GM21526 (cell line): ENCODE results near the gene POP7.

ENCODE experiments used
- ATAC-seq: cut with Tn5 transposase; IDR thresholded peaks from one replicate; pipeline ENCODE4 v1.9.1; 2021; ENCODE audit warnings: moderate library complexity; ENCODE audit not compliant: unreplicated experiment, low FRiP score

Gene POP7

DNA sequence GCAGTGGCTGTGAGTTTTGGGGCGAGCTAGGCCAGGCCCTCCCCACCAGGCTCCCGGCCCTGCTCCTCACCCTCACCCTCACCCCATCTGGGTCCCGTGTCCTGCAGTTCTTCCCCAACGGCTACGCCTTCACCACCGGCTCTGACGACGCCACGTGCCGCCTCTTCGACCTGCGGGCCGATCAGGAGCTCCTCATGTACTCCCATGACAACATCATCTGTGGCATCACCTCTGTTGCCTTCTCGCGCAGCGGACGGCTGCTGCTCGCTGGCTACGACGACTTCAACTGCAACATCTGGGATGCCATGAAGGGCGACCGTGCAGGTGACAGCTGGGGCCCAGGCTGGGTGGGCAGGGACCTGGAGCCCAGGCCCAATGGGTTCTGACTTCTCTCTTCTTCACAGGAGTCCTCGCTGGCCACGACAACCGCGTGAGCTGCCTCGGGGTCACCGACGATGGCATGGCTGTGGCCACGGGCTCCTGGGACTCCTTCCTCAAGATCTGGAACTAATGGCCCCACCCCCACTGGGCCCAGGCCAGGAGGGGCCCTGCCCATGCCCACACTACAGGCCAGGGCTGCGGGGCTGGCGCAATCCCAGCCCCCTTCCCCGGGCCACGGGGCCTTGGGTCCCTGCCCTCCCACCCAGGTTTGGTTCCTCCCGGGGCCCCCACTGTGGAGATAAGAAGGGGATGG lies 27.5 kb upstream of the POP7 start:
- no peak for ATAC-seq

DNA sequence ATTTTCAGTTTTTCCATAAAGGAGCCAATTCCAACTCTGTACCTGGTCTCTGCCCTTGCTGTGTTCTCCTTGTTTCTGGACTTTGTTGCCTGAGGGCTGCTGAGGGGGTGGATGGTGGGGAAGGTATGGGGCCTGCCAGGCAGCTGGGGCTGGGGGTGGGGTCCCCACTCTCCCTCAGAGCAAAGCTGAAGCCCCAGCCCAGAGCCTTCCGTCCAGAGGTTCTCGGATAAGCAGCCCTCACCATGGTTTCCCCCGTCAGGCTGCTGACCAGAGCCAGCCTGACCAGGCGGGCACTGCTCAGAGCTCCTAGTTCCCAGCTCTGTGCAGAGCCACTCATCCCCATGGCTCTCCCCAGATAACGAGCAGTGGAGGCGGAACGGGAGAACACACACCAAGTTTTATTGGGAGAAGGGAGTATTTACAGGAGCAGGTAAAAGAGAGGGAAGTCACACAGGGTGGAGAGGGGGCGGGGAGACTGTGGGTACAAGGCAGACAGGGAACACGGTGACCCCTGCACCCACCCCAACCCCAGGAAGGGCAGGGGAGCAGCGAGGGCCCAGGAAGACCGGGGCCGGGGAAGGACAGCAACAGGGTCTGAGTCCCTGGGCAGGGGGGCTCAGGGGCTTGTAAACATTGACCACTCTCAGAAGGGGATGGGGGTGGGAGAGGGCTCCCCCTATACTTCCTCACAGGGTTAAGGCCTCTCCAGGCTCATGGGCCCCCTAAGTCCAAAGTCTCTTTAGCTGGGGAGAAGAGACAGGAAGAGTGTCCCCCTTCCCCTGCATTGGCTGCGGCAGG lies 26.6 kb upstream of the POP7 start:
- no peak for ATAC-seq

DNA sequence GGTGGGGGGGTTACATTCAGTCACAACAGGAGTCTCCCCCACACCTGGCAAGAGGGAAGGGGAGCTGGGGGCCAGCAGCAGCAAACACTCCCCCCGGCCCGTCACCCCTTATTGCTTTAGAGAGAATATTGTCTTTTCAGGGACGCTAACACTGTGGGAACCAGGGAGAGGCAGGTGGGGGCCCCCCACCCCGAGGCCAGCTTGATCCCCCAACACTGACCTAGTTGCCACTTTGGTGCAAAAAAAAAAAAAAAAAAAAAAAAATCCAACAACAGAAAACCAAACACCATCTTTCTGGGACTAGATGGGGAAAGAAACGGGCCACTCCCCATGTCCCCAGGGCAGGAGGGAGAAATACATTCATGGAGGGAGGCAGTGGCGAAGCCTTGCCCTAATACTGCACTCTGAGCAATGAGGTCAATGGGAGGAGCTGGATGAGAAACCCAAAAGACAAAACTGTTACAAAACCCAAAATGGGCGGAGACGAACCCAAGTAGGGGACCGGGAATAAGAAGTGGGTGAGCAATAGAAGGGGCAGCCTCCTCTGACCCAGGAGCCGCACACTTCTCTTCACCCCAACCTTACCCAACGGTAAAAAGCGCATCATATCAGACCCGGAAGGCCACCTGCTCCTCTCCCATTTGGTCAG lies 25.9 kb upstream of the POP7 start:
- no peak for ATAC-seq

DNA sequence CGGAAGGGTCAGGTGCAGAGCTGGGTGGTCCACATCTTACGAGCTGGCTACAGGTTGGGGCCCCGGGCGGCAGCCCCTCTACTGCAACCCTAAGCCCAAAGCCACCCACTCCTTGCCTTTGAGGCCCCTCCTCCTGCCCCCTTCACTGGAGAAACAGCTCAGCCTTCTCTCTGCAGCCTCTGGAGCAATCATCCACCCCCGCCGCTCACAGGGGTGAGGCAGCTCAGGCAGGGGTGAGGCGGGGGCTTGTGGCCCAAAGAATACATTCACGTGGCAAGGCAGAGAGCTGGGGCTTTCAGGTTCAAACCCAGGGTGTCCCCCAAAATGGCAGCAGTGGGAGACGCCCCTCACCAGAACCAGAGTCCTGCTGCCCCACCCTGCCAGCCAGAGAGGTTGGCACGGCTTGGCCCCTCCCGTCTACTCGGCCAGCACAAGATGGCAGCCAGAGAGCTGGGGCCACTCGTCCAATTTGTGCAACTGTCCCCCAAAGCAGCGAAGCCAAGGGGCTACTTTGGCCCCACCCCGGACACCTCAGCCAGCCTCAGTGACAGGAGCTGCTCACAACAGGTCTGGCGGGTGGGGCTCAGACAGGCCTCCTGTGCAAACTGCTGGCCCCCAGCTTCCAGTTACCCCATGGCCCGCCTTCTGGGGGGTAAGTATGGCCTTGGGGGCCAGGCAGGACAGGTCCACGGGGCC lies 25.2 kb upstream of the POP7 start:
- no peak for ATAC-seq

DNA sequence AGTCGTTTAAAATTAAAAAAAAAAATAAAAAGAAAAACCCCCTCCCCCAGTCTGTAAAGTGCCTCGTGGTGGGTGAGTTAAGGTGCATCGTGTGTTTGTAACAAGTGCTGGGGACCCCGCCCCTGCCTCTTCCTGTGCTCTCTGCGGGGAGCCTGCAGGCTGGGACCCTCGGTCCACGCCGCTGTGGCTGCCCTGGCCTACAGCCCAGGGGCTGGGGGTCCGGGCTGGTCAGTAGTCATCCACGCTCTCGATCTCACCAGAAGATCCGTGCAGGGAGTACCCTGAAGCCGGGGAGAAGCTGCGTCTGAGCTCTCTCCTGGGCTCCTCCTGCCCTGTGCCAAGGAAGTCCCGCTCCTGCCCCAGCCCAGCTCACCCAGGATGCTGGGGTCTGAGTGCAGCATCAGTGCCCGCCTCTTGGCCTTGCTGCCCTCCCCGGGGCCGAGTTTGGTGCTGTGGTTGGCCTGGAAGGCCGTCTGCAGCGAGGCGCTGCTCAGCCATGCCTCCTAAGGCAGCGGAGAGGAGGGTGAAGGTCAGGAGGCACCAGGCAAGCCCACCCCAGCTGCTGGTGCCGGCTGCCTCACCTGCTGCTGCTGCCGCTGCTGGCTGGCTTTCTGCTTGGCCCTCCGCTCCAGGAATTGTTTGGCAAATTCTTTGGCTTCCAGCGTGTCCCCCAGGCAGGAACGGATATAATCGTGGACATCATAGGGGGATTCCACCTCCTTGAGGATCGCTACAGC lies 24.3 kb upstream of the POP7 start:
- no peak for ATAC-seq

DNA sequence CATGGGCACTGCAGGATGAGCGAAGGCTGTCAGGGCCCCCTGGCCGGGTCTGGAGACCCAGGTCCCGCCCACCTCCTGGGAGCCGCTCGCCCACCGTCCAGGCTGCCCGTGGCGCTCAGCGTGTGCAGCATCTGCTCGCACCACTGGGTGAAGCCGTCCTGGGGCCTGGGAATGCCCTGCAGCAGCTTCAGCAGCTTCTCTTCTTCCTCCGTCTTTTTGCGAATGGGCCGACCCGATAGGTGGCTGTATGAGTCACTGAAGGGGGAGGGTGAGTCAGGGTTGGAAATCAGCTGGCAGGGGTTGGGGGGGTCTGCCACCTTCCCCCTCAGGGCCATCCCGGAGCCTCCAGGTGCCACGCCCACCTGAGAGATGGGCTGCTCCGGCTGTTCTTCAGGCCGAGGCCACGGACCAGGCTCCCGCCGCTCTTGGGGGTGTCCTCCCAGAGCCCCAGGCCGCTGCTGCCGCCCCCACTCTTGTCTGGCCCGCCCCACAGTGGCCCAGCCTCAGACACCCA lies 23.6 kb upstream of the POP7 start:
- no peak for ATAC-seq

DNA sequence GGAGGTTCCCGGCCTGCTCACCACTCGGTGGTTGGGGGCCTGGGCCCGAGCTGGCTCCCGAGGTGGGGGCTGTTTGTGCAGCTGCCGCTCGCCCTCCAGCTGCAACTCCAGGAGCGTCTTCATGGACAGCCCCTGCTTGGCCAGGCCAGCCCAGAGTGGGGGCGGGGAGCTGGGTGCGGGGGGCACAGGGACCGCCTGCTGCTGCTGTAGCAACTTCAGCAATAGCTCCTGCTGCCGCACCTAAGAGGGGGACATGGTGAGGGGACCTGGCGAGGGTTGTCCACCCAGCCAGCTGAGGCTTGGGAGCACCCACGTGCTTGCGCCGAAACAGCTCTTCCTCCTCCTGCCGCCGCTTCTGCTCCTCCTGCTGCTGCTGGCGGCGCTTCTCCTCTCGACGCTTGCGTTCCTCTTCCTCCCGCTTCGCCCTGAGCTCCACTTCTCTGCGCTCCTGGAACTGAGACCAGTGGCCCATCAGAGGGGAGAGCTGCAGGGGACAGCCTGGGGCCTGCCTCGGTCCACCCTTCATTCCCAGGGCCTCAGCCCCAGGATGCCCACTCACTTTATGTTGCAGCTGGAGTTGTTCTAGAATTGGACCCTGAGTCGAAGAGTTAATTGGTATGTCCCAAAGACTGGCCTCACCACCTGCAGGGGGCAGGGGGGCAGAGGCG lies 22.8 kb upstream of the POP7 start:
- ATAC-seq: no peak

DNA sequence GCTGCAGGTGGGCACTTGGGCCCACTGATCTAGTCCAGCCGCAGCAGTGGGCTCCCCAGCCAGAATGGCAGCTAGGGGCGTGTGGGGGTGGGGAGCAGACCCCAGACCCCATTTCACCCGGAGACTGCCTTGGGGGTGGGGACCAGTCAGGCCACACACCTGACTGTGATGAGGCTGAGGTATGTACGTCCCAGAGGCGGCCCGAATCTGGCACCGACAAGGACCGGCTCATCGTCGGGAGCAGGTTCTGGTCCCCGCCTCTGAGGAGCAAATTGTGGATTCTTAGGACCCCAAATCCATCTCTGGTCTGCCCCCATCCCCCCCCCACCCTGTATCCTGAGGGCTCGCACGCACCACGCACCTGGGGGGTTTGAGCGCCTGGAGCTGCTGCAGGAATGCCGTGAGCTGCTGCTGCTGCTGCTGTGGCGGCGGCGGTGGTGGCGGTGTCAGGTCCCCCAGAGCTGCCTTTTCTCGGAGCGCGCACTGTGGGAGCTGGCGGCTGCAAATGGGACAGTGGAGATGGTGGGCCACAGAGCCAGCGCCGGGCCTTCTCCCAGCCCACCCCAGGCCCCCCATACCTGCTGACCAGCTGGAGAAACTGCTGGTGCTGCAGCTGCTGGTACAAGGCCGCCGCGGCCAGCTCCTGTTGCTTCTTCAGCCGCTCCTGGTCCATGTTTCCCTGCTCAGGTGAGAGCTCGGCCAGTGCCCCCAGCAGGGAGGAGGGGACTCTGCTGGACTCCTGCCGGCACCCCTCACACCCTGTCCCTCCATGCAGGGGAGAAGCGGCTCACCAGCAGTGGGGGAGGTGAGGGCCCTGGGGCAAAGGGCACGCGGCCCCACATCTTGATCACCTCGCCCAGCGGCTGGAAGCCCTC lies 22.0 kb upstream of the POP7 start:
- ATAC-seq: no peak

DNA sequence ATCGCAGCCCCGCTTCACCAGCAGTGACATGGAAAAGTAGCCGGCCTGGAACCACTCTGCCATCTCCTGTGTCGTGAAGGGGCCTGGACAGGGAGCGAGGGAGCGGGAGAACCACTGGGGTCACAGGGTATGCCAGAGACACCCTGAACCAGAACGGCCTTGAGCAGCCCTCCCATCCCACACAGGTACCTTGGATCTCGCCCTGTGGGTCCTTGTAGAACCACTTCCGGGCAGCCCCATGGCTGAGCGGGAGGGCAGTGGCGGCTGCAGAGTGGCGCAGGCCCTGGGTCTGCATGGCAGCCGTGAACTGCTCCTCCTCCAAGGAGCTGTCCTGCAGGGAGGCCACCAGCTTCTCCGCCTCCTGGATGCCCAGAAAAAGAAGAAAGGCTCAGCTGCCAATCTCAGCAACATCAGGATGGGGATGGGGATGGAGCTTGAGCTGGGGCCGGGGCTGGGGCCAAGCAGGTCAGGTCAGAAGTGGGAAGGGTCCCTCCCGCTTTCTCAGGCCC lies 21.3 kb upstream of the POP7 start:
- ATAC-seq: no peak

DNA sequence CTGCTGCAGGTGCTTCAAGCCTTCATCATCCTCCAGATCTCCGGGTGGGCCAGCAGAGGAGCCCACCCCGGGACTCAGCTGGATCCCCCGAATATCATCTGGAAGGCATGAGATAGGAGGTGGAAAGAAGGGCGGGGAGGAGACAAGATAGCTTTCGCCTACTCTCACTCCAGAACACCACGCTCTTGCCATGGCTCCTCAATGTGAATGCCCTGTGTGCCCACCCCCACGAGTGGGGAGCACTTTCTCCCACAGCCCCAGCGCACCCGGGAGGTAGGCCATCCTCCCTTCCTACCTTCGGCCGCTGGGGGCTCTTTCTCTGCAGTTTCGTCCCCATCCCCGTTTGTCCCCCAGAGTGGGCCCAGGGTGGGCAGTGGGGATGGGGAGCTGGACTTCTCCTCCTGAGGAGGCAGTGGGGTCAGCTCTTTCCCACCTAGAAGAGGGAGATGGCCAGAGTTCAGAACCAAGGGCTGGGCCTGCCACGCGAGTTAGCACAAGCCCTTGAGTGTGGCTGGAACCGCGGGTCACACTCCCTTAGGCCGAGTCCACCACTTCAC lies 20.8 kb upstream of the POP7 start:
- no peak for ATAC-seq

DNA sequence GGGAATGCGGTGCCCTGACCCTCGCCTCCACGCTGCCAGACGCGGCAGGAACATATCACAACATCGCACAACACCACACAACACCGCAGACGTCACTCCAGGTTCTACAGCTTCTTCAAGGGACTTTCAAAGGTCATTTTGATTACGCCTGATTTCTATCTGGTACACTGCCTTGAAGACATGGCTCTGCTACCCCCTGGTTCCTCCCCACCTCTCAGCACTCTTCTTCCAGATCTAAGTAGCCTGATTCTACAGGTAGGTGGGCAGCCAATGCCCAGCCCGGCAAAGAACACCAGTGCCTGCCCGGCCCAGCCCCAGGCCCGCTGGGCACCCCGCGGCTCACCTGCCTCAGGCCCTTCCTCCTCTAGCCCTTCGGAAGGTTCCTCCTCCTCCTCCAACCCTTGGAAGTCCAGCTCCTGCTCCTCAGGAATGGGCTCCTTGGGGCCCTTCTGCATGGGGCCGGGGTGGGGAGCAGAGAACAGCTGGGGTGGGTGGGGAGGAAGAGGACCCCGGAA lies 20.2 kb upstream of the POP7 start:
- ATAC-seq: no peak

DNA sequence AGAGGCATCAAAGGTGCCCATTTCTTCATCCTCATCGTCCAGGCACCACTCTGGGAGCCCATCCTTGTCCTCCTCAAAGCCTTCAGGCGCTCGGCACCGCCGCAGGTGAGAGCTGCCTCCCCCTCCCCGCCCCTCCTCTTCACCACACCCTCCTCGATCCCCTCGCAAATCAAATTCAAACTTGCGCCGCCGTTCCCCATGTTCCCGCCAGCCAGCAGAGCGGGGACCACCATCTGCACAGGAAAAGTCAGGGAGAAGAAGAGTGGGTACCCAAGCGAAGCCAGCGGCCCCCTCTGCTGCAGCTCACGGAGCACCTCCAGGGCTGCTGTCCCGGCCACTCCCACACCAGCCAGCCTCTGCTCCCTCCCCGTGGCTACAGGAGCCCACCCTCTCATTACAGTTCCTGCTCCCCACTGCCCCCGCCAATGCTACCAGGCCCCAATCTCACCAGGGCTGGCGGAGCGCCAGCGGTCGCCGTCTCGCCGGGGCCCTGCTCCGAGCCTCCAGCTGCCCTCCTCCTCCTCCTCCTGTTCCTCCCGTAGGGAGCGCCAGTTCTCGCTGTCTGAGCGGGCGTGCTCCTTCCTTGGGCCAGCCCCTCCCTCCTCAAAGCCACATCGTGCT lies 19.6 kb upstream of the POP7 start:
- no peak for ATAC-seq

DNA sequence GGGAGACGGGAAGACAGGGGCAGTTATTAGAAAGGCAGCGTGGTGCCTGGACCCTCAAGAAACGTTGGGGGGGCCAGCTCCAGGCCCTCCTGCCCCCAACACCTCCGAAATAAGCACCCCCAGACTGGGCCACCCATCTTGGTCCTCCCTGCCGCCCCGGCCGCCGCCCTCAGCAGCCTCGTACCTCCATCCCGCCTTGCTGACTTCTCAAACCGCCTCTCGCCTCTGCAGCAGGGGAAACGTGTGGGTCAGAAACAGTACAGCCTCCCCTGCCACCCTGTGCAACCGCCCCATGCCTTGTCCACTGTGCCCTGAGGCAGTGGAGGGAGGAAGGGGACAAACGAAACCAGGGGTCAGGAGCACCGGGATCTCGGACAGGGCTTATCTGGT lies 19.1 kb upstream of the POP7 start:
- ATAC-seq: no peak

DNA sequence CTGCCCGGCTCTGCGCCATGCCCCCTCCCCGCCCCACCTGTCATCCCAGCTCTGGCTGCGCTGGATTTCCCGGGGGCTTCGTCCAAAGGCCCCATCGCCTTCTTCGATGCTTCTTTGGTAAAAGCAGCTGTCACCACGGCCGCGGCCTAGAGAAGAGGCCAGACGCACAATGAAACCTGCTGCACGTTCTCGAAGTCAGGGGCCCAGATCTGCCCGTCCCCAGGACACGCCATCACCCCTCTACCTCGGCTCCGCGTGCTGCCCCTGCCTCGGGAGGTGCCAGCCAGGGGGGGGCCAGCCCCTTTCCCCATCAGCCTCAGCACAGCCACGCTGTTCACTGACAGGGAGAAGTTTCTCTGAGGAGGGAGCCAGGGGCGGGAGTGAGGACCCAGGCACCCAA lies 18.7 kb upstream of the POP7 start:
- no peak for ATAC-seq

DNA sequence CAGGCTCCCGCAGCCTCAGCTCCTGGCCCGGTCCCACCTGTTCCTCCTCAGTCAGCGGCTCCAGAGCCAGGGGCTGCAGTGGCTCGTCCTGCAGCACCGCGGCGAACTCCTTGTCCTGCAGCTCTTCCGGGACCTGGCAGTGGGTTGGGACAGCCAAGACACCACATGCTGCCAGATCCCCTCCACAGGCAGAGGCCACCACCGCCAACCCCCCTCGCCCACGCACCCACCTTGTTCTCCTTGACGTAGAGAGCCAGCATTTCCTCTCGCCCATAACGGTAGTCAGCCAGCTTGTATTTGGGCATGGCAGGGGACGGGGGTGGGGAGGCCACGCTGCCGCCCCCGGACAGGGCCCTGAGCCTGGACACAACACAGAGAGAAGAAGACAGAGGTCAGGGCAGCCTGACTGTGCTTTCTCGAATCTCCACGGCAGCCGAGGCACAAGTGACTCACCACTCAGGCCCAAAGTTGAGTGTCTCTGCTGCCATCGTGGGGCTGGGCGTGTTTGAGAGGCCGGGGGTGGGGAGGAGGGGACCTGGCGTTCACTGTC lies 18.1 kb upstream of the POP7 start:
- ATAC-seq: no peak

DNA sequence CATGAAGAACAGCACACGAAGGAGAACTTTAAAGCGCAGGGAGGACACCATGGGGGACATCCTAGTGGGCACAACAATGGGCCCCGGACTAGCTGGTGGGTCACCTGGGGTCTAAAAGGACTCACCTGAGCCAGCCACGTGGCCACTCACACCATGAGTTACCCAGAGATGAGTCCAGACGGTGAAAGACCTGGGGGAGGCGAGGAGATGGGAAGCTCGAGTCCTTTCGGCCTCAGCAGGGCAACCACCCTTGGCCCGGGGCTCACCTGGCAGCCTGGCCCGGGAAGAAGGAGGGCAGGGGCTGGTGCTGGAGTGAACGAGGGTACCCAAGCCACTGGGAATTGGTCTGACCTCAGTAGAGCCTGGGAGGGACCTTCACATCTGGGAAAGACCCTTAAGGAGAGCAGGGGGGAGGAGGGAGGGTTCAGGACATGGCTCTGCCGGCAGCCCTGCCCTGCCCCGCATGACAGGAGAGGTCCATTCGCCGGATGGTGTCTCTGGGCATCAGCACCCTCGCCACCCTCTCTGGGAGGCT lies 17.5 kb upstream of the POP7 start:
- no peak for ATAC-seq
